IMR-90 (cell line): ENCODE data around the gene ADAMTSL5.
"Not testable (repeated sequence)": the region's sequence is repeated elsewhere in the genome, so short reads cannot be mapped to it uniquely, and the experiment has no call there.

Experiments
- CHD1 ChIP-seq: IDR thresholded peaks from 2 replicates; pipeline ENCODE4 v1.6.1; 2012; ENCODE audit warnings: low read depth, low read length, improper control_type of control experiment
- CTCF ChIP-seq: conservative IDR thresholded peaks from 2 replicates; pipeline ENCODE4 v1.5.1; 2012; ENCODE audit warnings: mild to moderate bottlenecking, low read depth, low read length, improper control_type of control experiment
- FOS ChIP-seq: fragments of 150-350 bp; IDR thresholded peaks from 2 replicates; pipeline ENCODE4 v1.6.1; 2016; ENCODE audit warnings: low read depth, low read length
- MAFK ChIP-seq: IDR thresholded peaks from 2 replicates; pipeline ENCODE4 v1.6.1; 2012; ENCODE audit warnings: low read depth, low read length, improper control_type of control experiment
- POLR2A ChIP-seq: IDR thresholded peaks from 2 replicates; pipeline ENCODE4 v1.6.1; 2012; ENCODE audit warnings: mild to moderate bottlenecking, low read depth, low read length
- RFX5 ChIP-seq: IDR thresholded peaks from 2 replicates; pipeline ENCODE4 v1.8.0; 2012; ENCODE audit warnings: low read depth, mild to moderate bottlenecking, low read length, moderate library complexity
- SMC3 ChIP-seq: fragments of 150-350 bp; IDR thresholded peaks from 2 replicates; pipeline ENCODE4 v1.6.1; 2016; ENCODE audit warnings: low read depth, mild to moderate bottlenecking, antibody characterized with exemption, low read length, moderate library complexity

GRCh38 chr19:1539749-1540148, 26.9 kb upstream of the ADAMTSL5 start:
- TF ChIP-seq CTCF, POLR2A, RFX5, SMC3, CHD1, MAFK, FOS: not testable (repeated sequence)
